NCI-H748 (cell line): ENCODE results near the gene SPATA3.

ENCODE experiments used
- DNase-seq: peaks from one replicate; lab custom pipeline; 2025; ENCODE audit not compliant: unreplicated experiment; lab: John Stamatoyannopoulos, UW

The SPATA3 gene

DNA sequence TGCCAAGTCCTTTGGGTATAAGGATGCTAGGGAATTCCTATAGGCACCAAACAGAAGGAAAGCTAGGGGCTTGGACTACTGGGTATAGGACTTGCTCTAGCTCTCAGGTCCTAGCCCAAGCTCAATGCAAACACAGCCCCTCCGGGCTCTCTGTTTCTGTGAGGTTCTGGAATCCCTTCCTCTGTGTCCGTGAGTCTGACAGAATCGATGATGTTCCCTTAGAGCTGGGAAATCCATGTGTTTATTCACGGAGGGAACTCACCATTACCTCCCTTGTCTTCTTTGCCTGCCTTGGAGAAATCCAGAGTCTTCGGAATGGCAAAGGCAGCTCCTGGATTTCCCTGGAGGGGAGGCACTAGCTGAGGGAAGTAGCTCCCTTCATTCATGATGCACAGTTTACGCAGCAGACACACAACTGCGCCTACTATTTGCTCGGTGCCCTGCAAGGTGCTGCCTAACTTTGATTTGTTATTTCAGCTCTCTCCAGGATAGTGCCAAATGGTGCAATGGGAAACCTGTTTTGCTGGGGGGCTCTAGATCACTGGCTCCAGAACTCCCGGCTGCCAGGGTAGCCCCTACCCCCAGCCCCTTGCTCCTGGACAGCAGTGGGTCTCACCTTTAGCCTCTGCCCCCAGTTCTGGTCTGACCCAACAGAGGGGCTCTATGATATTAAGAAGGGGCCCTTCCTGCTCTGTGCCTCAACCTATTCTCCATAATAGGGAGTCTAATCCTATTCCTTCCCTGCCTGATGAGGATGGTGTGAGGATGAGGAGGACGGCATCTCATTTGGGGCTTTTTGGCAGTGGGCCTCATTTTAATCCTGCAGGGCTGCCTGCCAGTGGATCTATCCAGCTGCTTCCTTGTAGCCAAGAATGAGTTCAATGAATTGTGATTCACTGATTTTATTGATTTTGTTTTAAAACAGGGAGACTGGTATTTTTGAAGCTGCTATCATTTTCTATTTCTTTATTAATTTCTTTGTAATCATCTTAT is 52.3 kb downstream of the SPATA3 start:
- DNase-seq: no peak

DNA sequence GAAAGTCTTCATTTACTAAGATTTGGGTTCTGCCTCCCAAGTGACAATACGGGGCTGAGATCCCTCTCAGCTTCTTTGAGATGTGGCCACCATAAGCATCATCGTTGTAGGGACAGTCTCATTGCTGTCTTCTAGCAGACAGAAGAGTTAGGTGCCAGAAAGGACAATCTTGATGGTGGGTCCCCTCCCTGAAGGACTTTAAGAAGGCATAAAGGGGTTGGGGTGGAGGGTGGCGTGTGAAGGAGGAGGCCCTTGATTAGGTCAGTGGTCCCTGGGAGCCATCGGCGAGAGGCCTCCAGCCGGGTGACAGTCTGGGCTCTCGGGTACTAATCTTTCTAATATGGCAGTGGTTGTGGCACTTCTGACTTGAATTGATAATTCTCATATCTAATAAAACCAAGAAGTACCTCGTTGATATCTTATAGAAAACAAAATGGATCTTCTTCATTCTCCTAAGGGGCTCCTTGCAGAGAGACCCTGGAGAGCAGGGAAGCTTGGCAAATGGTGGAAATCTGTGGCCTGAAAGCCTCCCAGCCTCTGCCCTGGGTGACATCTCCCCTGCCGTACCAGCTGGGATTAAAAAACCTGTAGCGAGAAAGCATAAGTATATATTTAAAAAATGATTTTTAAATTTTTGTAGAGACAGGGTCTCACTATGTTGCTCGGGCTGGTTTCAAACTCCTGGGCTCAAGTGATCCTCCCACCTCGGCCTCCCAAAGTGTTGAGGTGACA is 53.5 kb downstream of the SPATA3 start:
- DNase-seq: no peak

DNA sequence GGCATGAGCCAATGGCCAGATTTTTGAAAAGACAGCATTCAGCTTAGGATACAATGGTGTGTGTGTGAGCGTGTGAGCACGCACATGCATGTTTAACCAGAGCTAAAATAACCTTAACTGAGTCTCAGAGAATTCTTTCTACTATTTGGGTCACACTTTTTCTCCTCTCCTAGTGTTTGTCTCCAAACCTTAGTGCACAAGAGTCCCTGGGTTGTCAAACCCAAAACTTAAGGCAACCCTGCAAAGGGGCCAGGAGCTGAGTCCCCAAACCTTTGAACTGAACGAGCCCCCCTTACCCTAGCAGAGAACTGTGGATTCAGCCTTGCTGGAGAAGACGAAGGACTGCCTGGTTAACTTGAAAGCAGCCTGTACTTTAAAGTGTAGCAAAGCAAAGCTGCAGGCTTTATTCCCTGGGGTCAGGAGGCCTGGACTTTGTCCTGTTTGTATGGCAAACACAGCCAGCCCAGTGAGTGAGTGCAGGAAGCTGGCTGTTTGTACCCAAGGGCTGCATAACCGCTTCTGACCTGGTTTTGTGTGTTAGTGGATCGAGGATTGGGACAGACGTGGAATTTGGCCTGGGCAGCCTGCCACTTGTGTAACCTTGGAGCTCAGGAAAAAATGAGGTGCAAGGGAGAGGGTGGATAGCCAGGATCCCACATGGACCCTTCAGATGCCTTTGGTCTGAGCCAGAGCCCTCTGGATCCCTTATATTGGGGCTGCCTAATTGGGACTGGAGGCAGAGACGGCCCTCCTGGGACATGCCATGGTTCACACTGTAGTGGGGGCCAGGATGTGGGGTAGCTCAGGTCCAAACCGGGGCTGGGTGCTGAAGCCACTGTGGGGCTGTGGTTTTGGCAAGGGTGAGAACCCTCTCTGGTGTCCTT is 54.3 kb downstream of the SPATA3 start:
- no peak for DNase-seq

DNA sequence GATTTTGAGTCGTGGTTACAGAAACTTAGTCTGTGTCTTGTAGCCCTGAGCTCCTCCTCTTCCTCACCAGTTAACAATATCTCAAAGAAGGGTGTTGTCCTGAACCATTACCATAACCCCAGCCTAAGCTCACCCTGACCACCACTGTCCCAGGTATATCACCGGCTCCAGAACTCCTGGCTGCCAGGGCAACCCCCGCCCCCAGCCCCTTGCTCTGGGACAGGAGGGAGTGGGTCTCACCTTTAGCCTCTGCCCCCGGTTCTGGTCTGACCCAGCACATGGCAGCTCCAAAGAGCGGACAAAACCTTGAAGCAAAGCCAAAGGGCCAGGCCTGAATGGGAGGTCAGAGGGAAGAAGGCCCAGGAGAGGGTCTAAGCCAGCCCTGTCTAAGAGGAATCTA is 55.2 kb downstream of the SPATA3 start:
- no peak for DNase-seq

DNA sequence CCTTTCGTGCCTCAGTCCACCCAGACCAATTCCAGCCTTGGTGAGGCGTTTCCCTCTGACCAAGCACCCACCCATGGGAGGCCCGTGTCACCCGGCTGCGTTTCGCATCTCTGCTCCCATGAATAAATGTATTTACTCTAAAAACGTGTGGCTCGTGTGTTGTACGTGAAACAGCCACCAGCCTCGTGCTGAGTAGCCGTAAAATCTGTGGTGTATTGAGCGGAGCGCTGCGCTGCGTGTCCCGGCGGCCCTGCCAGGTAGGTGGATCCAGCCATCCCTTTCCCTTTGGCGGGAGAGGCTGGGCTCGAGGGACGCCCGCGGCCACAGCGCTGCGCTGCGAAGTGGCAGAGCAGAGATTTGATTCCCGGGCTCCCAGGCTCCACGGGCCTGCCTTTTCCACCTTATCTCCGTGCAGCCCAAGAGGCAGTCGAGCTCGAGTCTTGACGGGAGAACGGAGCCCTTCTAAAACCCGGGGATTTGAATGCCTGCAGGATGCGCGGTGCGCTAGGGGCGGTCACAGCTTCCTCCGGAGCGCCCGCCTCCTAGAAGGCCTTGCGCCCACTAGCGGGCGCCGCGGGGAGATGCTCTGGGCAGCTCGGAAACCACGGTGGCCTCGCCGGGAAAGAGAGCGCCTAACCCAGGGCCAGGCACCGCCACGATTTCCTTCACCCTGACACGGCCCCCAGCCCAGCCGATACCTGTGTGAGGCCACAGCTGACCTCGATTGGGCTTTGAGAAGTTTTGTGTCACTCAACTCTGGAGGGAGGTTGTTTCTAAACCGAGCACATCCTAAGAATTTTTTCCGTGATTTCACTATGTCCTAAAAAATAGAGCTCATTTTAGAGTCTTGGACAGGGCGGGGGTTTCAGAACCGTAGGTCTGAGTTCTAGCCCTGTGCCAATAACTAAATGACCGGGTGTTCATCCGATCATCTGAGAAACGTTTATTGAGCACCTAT is 56.9 kb downstream of the SPATA3 start:
- peak; percentile 89 for DNase-seq

DNA sequence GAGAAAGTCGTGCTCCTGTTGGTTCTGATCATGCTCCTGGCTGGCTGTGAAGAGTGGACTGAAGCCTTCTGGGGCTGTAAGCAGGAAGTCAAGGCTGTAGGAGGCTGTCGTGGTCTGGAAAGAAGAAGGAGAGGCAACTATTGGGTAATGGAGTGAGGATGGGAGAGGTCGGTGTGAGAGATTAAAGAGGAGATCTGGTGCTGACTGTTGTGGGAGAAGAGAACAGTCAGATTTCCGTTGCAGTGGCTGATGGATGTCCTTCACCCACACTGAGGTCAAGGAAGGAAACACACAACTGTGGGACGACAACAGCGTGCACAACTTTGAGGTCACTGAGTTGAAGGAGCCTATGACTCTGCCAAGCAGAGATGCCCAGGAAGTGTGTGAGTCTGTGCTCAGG is 57.9 kb downstream of the SPATA3 start:
- no peak for DNase-seq

DNA sequence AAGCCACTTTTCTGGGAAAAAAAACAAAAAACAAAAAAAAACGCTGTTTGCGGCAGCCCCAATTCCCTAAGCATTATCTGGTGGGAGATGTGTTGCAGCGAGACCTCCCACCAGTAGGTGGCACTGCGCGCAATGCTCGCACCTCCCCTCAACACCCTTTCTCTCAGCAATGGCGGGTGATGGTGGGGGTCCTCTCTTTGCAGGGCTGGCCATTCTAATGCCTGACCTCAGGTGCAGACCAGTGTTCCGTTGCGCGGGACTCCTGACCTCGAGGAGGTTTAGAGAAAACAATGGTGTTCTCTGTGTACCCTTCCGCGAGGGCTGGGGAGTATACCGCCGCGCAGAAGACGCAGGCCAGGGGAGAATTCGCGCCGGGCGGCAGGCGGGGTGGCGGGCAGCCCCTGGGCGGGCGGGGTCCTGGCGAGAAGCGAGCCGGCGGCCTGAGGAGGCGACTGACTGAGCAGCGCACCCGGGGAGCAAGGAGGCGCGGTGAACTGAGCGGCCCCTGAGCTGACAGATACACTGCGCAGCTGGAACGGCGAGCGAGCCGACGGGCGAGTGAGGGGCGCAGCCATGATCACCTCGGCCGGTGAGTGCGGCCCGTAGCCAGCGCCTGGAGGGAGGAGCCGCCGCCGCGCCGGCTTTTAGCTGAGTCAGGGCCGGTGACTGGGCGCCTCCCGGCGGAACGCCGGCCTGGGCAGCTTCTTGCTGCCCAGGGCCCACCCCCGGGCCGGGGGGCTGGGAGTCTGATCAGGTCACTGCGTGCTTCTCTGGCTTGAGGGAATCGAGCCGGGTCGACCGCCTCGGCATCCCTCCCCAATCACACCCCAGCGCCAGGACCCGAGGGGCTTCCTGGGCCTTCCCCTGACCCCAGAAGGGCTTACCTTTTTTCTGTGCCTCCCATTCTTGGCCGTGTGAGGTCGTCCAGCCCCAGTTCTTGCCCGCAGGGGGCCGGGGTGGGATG is 60.8 kb downstream of the SPATA3 start, which contains the start of gene PSMD1:
Gene PSMD1, plus strand, starts transcription at position 415 of the 964 bp plus-strand sequence. Its CDS starts 159 bp downstream, at position 574.
- peak; percentile 92 for DNase-seq

DNA sequence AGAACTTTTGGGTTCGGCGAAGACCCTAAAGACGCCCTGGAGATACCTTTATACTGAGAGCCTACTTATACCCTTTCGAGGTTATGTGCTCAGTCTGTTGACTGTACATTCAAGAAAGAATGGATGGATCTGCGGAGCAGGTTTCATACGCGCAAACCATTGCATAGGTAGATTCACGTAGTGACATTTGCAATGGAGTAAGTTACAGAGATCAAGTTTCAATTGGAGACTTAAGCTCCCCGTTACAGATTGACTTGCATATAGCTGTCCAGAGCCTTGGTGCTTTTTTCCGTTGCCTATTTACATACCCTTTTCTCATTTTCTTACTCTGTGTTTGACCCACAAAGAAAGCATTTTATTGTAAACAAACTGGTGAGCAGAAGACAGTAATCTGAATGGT is 61.7 kb downstream of the SPATA3 start:
- DNase-seq: peak; percentile 19
